ENCODE measurements around the gene GSTK1. TPM values are rescaled to one million over a fixed set of nuclear protein-coding genes. Genes with fewer than 3 reads are reported as not detected.

The GSTK1 gene
- total and polyA plus RNA-seq, 10 of the 15 experiments (the other 5 are each of a cell fraction or from before 2014, with no cell fraction given) = 76.2 to 166 (median 127) TPM

GRCh38 chr7:143282124-143282523, 18.9 kb downstream of the GSTK1 start (continued):
- no peak for TF ChIP-seq CBX5 (IDR thresholded peaks at IDR 0.05; ENCODE audit: low read depth)

GRCh38 chr7:143283381-143283780, 20.1 kb downstream of the GSTK1 start:
- H2AFZ ChIP-seq (ENCODE audit: control insufficient read depth, low read depth, low read length) = peak overlapping the region; percentile 68
- peaks cover 7% of the 10 kb centered on the region for H3K4me1 ChIP-seq (ENCODE audit: control insufficient read depth, insufficient read depth, low read length)
- no peak overlapping the region for H3K27ac ChIP-seq (ENCODE audit: control insufficient read depth, insufficient read depth)
- peaks cover 1% of the 10 kb centered on the region for H3K79me2 ChIP-seq (ENCODE audit: control insufficient read depth, insufficient read depth, low read length)
- intact Hi-C loops (cut with micrococcal nuclease; ENCODE audit: unreplicated experiment) = no loop called here
- no TSS peak for BruUV-seq (replicated peaks)
- ATAC-seq (no peak), FAIRE-seq (peak; percentile 76), DNase-seq (ENCODE audit: low read depth, low spot score) (no peak)
- CTCF ChIA-PET = interaction anchor here (1.1 to 1.7 kb wide), 4 partner anchors 10 to 43 kb away, joined by 3 to 7 read pairs (median 4); partner anchors contain the start of gene GSTK1
- RAD21 ChIA-PET (ENCODE audit: unreplicated experiment) = no interaction called here
- no peak overlapping the region for H3K4me3 ChIP-seq
- SMC1A ChIA-PET (ENCODE audit: uncharacterized antibody, unreplicated experiment) = interaction anchor here (1.9 kb wide), 1 partner anchor 43 kb away, joined by 8 read pairs; no protein-coding TSS in a partner anchor
- 64% methylated on average over 4 of the region's 4 CpGs for WGBS (ENCODE audit: insufficient coverage, insufficient replicate concordance, low lambda C conversion rate, missing lambda C conversion rate)
- TF ChIP-seq POU2F2 (IDR thresholded peaks at IDR 0.05; ENCODE audit: borderline replicate concordance, low read depth, low read length) (0 out of 3 replicates have a peak, but pooled peaks have one; percentile 11), RELB (IDR thresholded peaks at IDR 0.05; ENCODE audit: low read depth) (no peak)
- H3K27me3 ChIP-seq (replicated peaks in 1 of 2; ENCODE audit: control insufficient read depth in 2 of 2, insufficient read depth in 2 of 2, low read length in 1 of 2) = no peaks in the 10 kb centered on the region
- peak overlapping the region; percentile 57; the same call in 1 of the 2 replicates for H3K4me2 ChIP-seq (ENCODE audit: control insufficient read depth, insufficient read depth)
- no peaks in the 10 kb centered on the region for H4K20me1 ChIP-seq (ENCODE audit: control insufficient read depth, insufficient read depth)
- in situ Hi-C loops (cut with MboI) = no loop called here
- POLR2A ChIA-PET = interaction anchor here (0.6 kb wide), 1 partner anchor 613 kb away, joined by 3 read pairs; no protein-coding TSS in a partner anchor
- H3K9me3 ChIP-seq (replicated peaks; ENCODE audit: control insufficient read depth, insufficient read depth, low read length) = no peaks in the 10 kb centered on the region; the same call in 2 of the 3 replicates
- H3K36me3 ChIP-seq (ENCODE audit: control insufficient read depth in 2 of 2, insufficient read depth in 2 of 2, low read length in 1 of 2) = no peaks in the 10 kb centered on the region
- no peak overlapping the region for H3K9ac ChIP-seq (ENCODE audit: control insufficient read depth, insufficient read depth, low read length)
